Prostate gland (tissue), 2 donors: Measurements from ENCODE around the gene CTIF. TPM values are rescaled to one million over a fixed set of nuclear protein-coding genes. Genes with fewer than 3 reads are reported as not detected.
A peak's percentile ranks its signal among the peaks of the same experiment; 100 is the strongest.

Experiments
- DNase-seq: peaks from one replicate; pipeline ENCODE4 v3.0.0-alpha.2; 2019; ENCODE audit warnings: low spot score
- H3K27ac ChIP-seq, 2 donors: fragments of 200-600 bp; sonication (generic); 2 replicates each; pipeline ENCODE4 v1.5.1; 2017 to 2019
- H3K27me3 ChIP-seq: fragments of 200-600 bp; sonication (generic); replicated peaks from 2 replicates; pipeline ENCODE4 v1.5.1; 2019; ENCODE audit not compliant: insufficient read depth
- H3K36me3 ChIP-seq, 2 donors: fragments of 200-600 bp; sonication (generic); 1 replicate in 1 of 2; 2 replicates in 1 of 2; pipeline versions ENCODE4 v1.5.1 to v1.8.1; 2017 to 2019
- H3K4me1 ChIP-seq: fragments of 200-600 bp; sonication (generic); replicated peaks from 2 replicates; pipeline ENCODE4 v1.5.1; 2019
- H3K4me3 ChIP-seq, 2 donors: fragments of 200-600 bp; sonication (generic); 2 replicates each; pipeline ENCODE4 v1.5.1; 2017 to 2019
- H3K9me3 ChIP-seq: fragments of 200-600 bp; sonication (generic); 2 replicates; pipeline ENCODE4 v1.5.1; 2017
- POLR2A ChIP-seq: fragments of 450-650 bp; IDR thresholded peaks from one replicate; pipeline ENCODE4 v1.6.1; 2016; ENCODE audit warnings: antibody characterized with exemption, mild to moderate bottlenecking
- POLR2AphosphoS5 ChIP-seq: sonication (generic); formaldehyde crosslinking; IDR thresholded peaks from one replicate; pipeline ENCODE4 v1.6.1; 2017; ENCODE audit warnings: antibody characterized with exemption
- WGBS: methylation state at CpG from one replicate; pipeline ENCODE4 v1.1.5; 2018; 5-methylcytosine and 5-hydroxymethylcytosine counted together
- intact Hi-C: fragments of 100-400 bp; cut with DNase I; formaldehyde crosslinking; loops from one replicate; pipeline ENCODE4 v1.14.2; 2022
- total RNA-seq, 2 donors: library from RNA; depleted of rRNA; stranded (reverse); fragments of >200 nt; gene quantifications; one replicate each; pipeline ENCODE4 v1.1.0, GENCODE V29; 2016
- TF ChIP-seq, protein P1 (sequence below), 4 experiments: fragments of 200-600 bp in 2 of 4; fragments of 450-650 bp in 2 of 4; sonication (generic) in 2 of 4; IDR thresholded peaks; 1 replicate in 3 of 4; 2 replicates in 1 of 4; pipeline ENCODE4 v1.5.1; 2016 to 2019; ENCODE audit warnings: antibody characterized with exemption in 4 of 4, mild to moderate bottlenecking in 2 of 4, moderate library complexity in 2 of 4

Gene CTIF
- total RNA-seq, 2 donors from 2014 or later: 8.1 to 57.9 TPM

DNA sequence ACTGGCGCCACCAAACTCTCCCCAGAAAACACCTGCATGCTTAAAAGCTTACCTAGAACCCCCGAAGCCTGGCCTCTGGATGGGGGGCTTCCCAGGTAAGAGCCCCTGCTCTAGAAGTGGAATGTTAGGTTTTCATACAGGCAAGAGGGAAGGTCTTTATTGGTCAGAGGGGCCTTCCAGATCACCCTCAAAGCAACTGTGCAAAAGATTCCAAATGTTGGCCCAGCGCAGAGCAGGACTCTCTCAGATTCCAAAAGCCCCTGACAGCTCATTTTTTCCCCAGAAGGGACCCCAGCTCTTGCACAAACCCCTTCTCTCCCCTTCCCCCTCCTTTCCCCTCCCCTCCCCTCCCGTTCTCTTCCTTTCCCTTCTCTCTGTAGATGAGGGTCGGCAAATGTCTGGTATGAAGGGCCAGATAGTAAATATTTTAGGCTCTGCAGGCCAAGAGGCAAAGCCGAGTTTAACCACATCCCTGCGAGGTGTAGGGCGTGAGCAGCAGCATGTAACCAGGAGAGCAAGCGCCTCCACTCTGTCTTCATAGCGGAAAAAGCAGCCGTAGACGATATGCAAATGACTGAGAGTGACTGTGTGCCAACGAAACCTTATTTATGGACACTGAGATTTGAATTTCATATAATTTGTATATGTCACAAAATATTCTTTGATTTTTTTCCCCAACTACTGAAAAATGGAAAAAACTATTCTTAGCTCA, 295.0 kb downstream of the CTIF start:
- Histone ChIP-seq H3K4me3 (no peak overlapping the region), H3K27ac (no peak overlapping the region)
- intact Hi-C loops: loop anchor here (5.0 kb wide), 1 partner anchor 52 kb away; no protein-coding TSS in a partner anchor

DNA sequence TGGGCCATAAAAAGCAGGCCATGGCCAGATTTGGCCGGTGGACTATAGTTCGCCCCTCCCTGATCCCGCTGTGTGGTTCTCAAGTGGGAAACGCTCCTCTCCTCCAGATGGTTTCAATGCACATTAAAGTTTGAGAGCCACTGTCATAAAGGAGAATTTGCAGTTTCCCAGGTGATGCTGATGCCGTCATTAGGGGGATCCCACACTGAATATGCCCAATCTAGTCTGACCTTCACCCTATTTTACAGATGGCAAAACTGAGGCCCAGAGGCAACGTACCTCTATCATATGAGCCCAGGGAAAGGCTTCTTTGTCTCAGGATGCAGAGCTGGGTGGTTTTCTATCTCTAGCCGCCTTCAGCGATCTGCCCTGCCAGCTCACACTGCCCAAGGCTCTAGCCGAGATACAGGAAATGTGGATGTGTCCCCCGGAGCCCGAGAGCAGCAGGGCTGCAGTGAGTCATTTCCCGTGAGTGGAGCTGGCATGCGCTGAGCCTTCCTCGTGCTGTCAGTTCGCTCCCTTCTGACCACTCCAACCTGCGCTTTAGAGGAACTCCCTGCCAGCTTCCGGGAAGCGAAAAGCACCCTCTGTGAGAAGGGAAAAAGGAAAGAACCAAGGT, 295.7 kb downstream of the CTIF start:
- no peaks in the 10 kb centered on the region for H3K9me3 ChIP-seq
- H3K27ac ChIP-seq: no peak overlapping the region
- no peaks in the 10 kb centered on the region for H3K36me3 ChIP-seq
- intact Hi-C loops: loop anchor here (5.0 kb wide), 1 partner anchor 52 kb away; no protein-coding TSS in a partner anchor
- no peak for DNase-seq
- H3K27me3 ChIP-seq: no peaks in the 10 kb centered on the region
- WGBS: 65% methylated on average over 18 of the region's 18 CpGs
- TF ChIP-seq POLR2AphosphoS5: peak; percentile 43
- TF ChIP-seq, protein P1, sequence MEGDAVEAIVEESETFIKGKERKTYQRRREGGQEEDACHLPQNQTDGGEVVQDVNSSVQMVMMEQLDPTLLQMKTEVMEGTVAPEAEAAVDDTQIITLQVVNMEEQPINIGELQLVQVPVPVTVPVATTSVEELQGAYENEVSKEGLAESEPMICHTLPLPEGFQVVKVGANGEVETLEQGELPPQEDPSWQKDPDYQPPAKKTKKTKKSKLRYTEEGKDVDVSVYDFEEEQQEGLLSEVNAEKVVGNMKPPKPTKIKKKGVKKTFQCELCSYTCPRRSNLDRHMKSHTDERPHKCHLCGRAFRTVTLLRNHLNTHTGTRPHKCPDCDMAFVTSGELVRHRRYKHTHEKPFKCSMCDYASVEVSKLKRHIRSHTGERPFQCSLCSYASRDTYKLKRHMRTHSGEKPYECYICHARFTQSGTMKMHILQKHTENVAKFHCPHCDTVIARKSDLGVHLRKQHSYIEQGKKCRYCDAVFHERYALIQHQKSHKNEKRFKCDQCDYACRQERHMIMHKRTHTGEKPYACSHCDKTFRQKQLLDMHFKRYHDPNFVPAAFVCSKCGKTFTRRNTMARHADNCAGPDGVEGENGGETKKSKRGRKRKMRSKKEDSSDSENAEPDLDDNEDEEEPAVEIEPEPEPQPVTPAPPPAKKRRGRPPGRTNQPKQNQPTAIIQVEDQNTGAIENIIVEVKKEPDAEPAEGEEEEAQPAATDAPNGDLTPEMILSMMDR (IDR thresholded peaks at IDR 0.05): no peak
- TF ChIP-seq POLR2A: no peak
- no peaks in the 10 kb centered on the region for H3K4me1 ChIP-seq
- no peak overlapping the region for H3K4me3 ChIP-seq

More for the DNA sequence above, 295.0 kb downstream of the CTIF start:
- peaks cover 3% of the 10 kb centered on the region for H3K4me1 ChIP-seq
- DNase-seq: no peak
- no peaks in the 10 kb centered on the region for H3K36me3 ChIP-seq
- TF ChIP-seq POLR2A (no peak), POLR2AphosphoS5 (no peak)
- TF ChIP-seq, protein P1 (IDR thresholded peaks at IDR 0.05): no peak
- no peaks in the 10 kb centered on the region for H3K9me3 ChIP-seq
- H3K27me3 ChIP-seq: no peaks in the 10 kb centered on the region
- WGBS: 67% methylated on average over 13 of the region's 13 CpGs

DNA sequence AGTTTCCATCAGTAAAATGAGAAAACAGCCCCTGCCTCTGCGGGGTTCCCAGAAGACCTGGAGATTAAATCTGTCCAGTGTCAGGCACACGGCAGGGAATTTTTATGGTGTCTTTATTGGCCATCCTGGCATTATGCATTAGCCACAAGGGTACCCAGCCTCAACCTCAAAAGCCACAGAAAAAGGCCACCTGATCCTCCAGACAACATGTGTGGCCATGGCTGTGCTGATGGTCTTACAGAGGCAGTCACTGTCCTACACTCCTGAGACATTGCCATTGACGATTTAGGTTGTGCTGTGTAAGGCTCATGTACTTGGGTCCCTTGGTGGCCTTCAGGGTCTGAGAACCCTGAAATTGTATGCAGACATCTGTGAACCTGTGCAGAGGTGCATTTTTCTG, 296.3 kb downstream of the CTIF start:
- 74% methylated on average over 3 of the region's 3 CpGs for WGBS
- no peak overlapping the region for H3K4me3 ChIP-seq

DNA sequence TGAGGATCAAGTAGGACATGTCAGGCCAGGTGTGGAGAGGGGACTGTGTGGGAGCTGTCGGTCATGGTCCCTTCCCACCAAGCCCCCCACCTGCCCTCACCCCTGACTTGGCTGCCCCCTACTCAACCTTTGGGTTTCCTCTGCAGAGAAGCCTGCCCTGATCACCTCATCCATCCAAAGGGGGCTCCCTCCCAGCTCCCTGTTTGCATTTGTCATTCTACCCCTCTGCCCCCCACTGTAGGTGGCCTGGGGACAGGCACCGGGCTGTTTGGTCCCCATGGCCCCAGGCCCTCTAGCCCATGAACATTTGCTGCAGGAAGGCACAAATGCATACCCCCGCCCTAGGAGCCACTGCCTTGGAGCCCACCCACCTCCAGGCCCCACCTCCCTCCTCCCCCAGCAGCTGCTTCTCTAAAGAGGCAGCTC, 296.9 kb downstream of the CTIF start:
- H3K36me3 ChIP-seq: no peaks in the 10 kb centered on the region
- no peaks in the 10 kb centered on the region for H3K27me3 ChIP-seq
- TF ChIP-seq POLR2A: no peak
- TF ChIP-seq, protein P1 (IDR thresholded peaks at IDR 0.05): no peak
- no peak for TF ChIP-seq POLR2AphosphoS5
- 94% methylated on average over 3 of the region's 3 CpGs for WGBS
- H3K9me3 ChIP-seq: no peaks in the 10 kb centered on the region
- no peak for DNase-seq
- H3K27ac ChIP-seq: no peak overlapping the region
- no peak overlapping the region for H3K4me3 ChIP-seq
- no peaks in the 10 kb centered on the region for H3K4me1 ChIP-seq
- intact Hi-C loops: no loop called here

More for the DNA sequence above, 296.3 kb downstream of the CTIF start:
- no peaks in the 10 kb centered on the region for H3K27me3 ChIP-seq
- no peak overlapping the region for H3K27ac ChIP-seq
- intact Hi-C loops: no loop called here
- TF ChIP-seq POLR2AphosphoS5 (no peak), POLR2A (no peak)
- TF ChIP-seq, protein P1 (IDR thresholded peaks at IDR 0.05): no peak
- H3K9me3 ChIP-seq: no peaks in the 10 kb centered on the region
- H3K4me1 ChIP-seq: no peaks in the 10 kb centered on the region
- DNase-seq: no peak
- H3K36me3 ChIP-seq: no peaks in the 10 kb centered on the region
